GM12875 (cell line): Measurements from ENCODE around the gene EHD4.

Source experiments
- H3K4me3 ChIP-seq: one replicate; pipeline ENCODE4 v1.5.1; 2011; ENCODE audit warnings: low read depth, low read length, control low read depth
- TF ChIP-seq, protein P1 (sequence below): IDR thresholded peaks from 2 replicates; pipeline ENCODE4 v1.5.1; 2011; ENCODE audit warnings: low read depth, mild to moderate bottlenecking, control low read depth, inconsistent platforms, low read length, moderate library complexity, borderline replicate concordance; ENCODE audit not compliant: insufficient read depth

EHD4 gene

GRCh38 chr15:41936649-41937567 is 35.4 kb downstream of the EHD4 start:
- H3K4me3 ChIP-seq: no peak overlapping the region
- TF ChIP-seq, protein P1, sequence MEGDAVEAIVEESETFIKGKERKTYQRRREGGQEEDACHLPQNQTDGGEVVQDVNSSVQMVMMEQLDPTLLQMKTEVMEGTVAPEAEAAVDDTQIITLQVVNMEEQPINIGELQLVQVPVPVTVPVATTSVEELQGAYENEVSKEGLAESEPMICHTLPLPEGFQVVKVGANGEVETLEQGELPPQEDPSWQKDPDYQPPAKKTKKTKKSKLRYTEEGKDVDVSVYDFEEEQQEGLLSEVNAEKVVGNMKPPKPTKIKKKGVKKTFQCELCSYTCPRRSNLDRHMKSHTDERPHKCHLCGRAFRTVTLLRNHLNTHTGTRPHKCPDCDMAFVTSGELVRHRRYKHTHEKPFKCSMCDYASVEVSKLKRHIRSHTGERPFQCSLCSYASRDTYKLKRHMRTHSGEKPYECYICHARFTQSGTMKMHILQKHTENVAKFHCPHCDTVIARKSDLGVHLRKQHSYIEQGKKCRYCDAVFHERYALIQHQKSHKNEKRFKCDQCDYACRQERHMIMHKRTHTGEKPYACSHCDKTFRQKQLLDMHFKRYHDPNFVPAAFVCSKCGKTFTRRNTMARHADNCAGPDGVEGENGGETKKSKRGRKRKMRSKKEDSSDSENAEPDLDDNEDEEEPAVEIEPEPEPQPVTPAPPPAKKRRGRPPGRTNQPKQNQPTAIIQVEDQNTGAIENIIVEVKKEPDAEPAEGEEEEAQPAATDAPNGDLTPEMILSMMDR: no peak

GRCh38 chr15:41936155-41936554 is 36.2 kb downstream of the EHD4 start:
- H3K4me3 ChIP-seq: no peak overlapping the region
- TF ChIP-seq, protein P1: no peak

GRCh38 chr15:41935566-41936020 is 36.8 kb downstream of the EHD4 start:
- TF ChIP-seq, protein P1: no peak
- H3K4me3 ChIP-seq: no peak overlapping the region

DNA sequence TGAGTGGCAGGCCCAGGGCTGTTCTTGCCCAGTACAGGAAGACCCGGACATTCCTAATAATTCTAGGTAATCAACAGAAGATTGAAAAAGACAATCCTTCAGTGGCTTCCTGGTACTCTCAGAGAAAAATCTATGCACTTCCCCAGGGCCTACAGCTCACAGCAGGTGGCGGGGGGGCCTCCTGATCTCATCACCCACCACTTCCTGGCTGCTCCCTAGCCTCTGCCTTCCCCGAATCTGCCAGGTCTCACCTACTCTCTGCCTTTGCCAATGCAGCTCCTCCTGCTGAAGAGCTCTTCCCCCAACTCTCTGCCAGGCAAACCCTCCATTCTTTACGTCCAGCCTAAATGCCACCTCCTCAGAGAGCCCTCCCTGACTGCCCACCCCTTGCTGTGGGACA is 37.5 kb downstream of the EHD4 start:
- H3K4me3 ChIP-seq: no peak overlapping the region
- TF ChIP-seq, protein P1: no peak

- TF ChIP-seq, protein P1: no peak
- no peak overlapping the region for H3K4me3 ChIP-seq
Observed at GRCh38 chr15:41933771-41934170, 38.6 kb downstream of the EHD4 start.

DNA sequence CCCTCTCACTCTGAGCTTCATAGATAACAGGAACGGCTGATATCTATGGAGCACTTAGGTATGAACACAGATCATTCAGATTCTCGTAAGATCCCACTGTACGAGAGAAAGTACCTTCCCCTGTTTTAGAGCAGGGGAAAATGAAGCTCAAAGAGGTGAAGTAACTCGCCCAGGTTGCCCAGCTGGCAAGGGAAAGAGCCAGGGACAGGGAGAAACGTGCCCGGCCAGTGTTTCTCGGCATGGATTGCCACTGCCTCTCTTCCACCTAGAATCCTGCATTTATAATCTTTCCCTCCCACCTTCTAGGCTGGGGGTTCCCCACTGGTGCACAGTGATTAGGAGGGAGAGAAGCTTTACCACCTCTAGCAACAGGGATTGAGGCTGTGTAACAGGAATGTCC is 39.0 kb downstream of the EHD4 start:
- TF ChIP-seq, protein P1: no peak
- H3K4me3 ChIP-seq: no peak overlapping the region

DNA sequence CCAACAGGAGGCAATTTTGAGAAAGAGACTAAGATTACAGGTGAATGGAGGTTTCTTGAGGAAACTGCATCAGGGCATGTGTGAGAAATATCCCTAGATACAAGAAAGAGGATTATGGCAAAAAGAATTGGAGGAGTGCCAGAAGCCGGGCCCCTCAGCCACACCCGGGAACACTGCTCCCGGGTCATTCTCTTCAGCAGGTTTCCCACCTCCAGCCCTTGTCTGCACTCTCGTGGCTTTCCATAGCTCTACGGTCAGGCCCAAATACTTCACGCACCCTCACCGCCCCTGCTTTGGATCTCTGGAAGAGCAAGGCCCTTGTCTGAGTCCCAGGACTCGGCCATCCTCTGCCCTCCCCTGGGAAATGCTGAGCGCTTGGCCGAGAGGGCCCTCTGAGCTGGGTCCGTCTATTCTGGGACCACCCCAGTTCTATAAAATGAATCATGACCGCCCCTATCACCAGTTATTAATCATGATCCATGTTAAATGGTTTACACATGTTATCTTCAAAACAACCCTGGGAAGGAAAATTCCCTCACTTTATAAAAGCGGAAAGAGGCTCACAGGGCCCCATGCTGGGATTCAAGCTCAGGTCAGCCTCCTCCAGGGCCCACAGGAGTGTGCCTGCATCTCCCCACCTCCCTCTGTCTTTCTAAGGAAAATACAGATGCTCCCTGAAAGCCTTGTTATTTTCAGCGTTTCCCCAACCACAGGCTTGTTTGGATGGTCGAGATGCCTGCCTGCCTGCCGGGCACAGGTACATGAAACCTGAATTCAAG is 39.7 kb downstream of the EHD4 start:
- no peak overlapping the region for H3K4me3 ChIP-seq
- TF ChIP-seq, protein P1: no peak
